HEK293 (cell line): Measurements from ENCODE around the gene JUND.

Experiments
- ELK4 ChIP-seq: IDR thresholded peaks from 2 replicates; pipeline ENCODE4 v1.6.1; 2011; ENCODE audit warnings: mild to moderate bottlenecking, low read depth, low read length, borderline replicate concordance
- HIC1 ChIP-seq: fragments of 450-650 bp; formaldehyde crosslinking; IDR thresholded peaks from 2 replicates; pipeline ENCODE4 v1.5.1; 2016; ENCODE audit warnings: missing biosample characterization, missing genetic modification characterization
- HOXC10 ChIP-seq: sonication (generic); formaldehyde crosslinking; IDR thresholded peaks from 2 replicates; pipeline ENCODE4 v1.8.1; 2023; ENCODE audit warnings: mild to moderate bottlenecking, missing genetic modification reagents
- PATZ1 ChIP-seq: fragments of 450-650 bp; formaldehyde crosslinking; IDR thresholded peaks from 2 replicates; pipeline ENCODE4 v1.5.1; 2016; ENCODE audit warnings: missing biosample characterization, missing genetic modification characterization
- TCF7L2 ChIP-seq: IDR thresholded peaks from 2 replicates; pipeline ENCODE4 v1.6.1; 2011; ENCODE audit warnings: low read depth, mild to moderate bottlenecking, inconsistent platforms, low read length, moderate library complexity, borderline replicate concordance
- TSHZ1 ChIP-seq: fragments of 450-650 bp; formaldehyde crosslinking; IDR thresholded peaks from 2 replicates; pipeline ENCODE4 v1.5.1; 2016; ENCODE audit warnings: missing biosample characterization, missing genetic modification characterization, borderline replicate concordance
- ZBTB11 ChIP-seq: fragments of 450-650 bp; formaldehyde crosslinking; conservative IDR thresholded peaks from 2 replicates; pipeline ENCODE4 v1.5.1; 2016; ENCODE audit warnings: low read depth, missing biosample characterization, missing genetic modification characterization
- ZBTB21 ChIP-seq: fragments of 450-650 bp; formaldehyde crosslinking; IDR thresholded peaks from 2 replicates; pipeline ENCODE4 v1.5.1; 2017; ENCODE audit warnings: missing biosample characterization, missing genetic modification characterization
- ZFHX2 ChIP-seq: fragments of 450-650 bp; formaldehyde crosslinking; conservative IDR thresholded peaks from 2 replicates; pipeline ENCODE4 v1.5.1; 2016; ENCODE audit warnings: missing biosample characterization, missing genetic modification characterization
- ZNF2 ChIP-seq: fragments of 450-650 bp; formaldehyde crosslinking; IDR thresholded peaks from 2 replicates; pipeline ENCODE4 v1.5.1; 2016; ENCODE audit warnings: missing biosample characterization, missing genetic modification characterization
- ZNF202 ChIP-seq: fragments of 450-650 bp; formaldehyde crosslinking; IDR thresholded peaks from 2 replicates; pipeline ENCODE4 v1.5.1; 2016; ENCODE audit warnings: missing biosample characterization, missing genetic modification characterization, borderline replicate concordance
- ZNF221 ChIP-seq: fragments of 450-650 bp; formaldehyde crosslinking; IDR thresholded peaks from 2 replicates; pipeline ENCODE4 v1.5.1; 2017; ENCODE audit warnings: missing biosample characterization, missing genetic modification characterization, borderline replicate concordance
- ZNF24 ChIP-seq: fragments of 450-650 bp; formaldehyde crosslinking; IDR thresholded peaks from 2 replicates; pipeline ENCODE4 v1.5.1; 2016; ENCODE audit warnings: missing biosample characterization, missing genetic modification characterization
- ZNF26 ChIP-seq: fragments of 450-650 bp; formaldehyde crosslinking; IDR thresholded peaks from 2 replicates; pipeline ENCODE4 v1.5.1; 2016; ENCODE audit warnings: missing biosample characterization, missing genetic modification characterization
- ZNF324 ChIP-seq: fragments of 450-650 bp; formaldehyde crosslinking; IDR thresholded peaks from 2 replicates; pipeline ENCODE4 v1.5.1; 2016; ENCODE audit warnings: missing biosample characterization, missing genetic modification characterization
- ZNF350 ChIP-seq: fragments of 450-650 bp; formaldehyde crosslinking; IDR thresholded peaks from 2 replicates; pipeline ENCODE4 v1.5.0; 2017; ENCODE audit warnings: missing biosample characterization, mild to moderate bottlenecking, missing genetic modification characterization
- ZNF394 ChIP-seq: fragments of 450-650 bp; formaldehyde crosslinking; IDR thresholded peaks from 2 replicates; pipeline ENCODE4 v1.5.1; 2016; ENCODE audit warnings: missing biosample characterization, missing genetic modification characterization, mild to moderate bottlenecking, moderate library complexity, borderline replicate concordance
- ZNF423 ChIP-seq: fragments of 450-650 bp; formaldehyde crosslinking; IDR thresholded peaks from 2 replicates; pipeline ENCODE4 v1.5.1; 2016; ENCODE audit warnings: missing biosample characterization, missing genetic modification characterization
- ZNF514 ChIP-seq: fragments of 450-650 bp; formaldehyde crosslinking; IDR thresholded peaks from 2 replicates; pipeline ENCODE4 v1.5.1; 2016; ENCODE audit warnings: missing biosample characterization, missing genetic modification characterization
- ZNF560 ChIP-seq: fragments of 450-650 bp; formaldehyde crosslinking; IDR thresholded peaks from 2 replicates; pipeline ENCODE4 v1.5.1; 2017; ENCODE audit warnings: missing biosample characterization, missing genetic modification characterization, borderline replicate concordance
- ZNF629 ChIP-seq: fragments of 450-650 bp; formaldehyde crosslinking; IDR thresholded peaks from 2 replicates; pipeline ENCODE4 v1.5.1; 2017; ENCODE audit warnings: missing biosample characterization, missing genetic modification characterization
- ZNF654 ChIP-seq: fragments of 450-650 bp; formaldehyde crosslinking; IDR thresholded peaks from 2 replicates; pipeline ENCODE4 v1.5.1; 2016; ENCODE audit warnings: low read depth, missing biosample characterization, missing genetic modification characterization
- ZNF670 ChIP-seq: fragments of 450-650 bp; formaldehyde crosslinking; IDR thresholded peaks from 2 replicates; pipeline ENCODE4 v1.5.1; 2016; ENCODE audit warnings: missing biosample characterization, missing genetic modification characterization, low read depth
- ZNF76 ChIP-seq: fragments of 450-650 bp; formaldehyde crosslinking; IDR thresholded peaks from 2 replicates; pipeline ENCODE4; 2016; ENCODE audit warnings: low read depth, missing biosample characterization, missing genetic modification characterization, borderline replicate concordance
- ZNF785 ChIP-seq: fragments of 450-650 bp; formaldehyde crosslinking; IDR thresholded peaks from 2 replicates; pipeline ENCODE4 v1.5.1; 2016; ENCODE audit warnings: missing biosample characterization, missing genetic modification characterization

Gene JUND

GRCh38 chr19:18280247-18281081 is 958 bp downstream of the JUND start (continued):
- no peak for TF ChIP-seq ZNF394
- TF ChIP-seq ZNF670 (tag by site-specific recombination), result no peak
- no peak for TF ChIP-seq ZNF629 (tag by site-specific recombination)
- no peak for TF ChIP-seq ZNF202 (tag by site-specific recombination)
- TF ChIP-seq ZBTB11 (tag by site-specific recombination), result no peak
- no peak for TF ChIP-seq ZFHX2 (tag by site-specific recombination)
- 0 out of 2 replicates have a peak, but pooled peaks have one; percentile 61 for TF ChIP-seq HOXC10 (CRISPR knock-in tag)
- no peak for TF ChIP-seq ZNF350 (tag by site-specific recombination)
- TF ChIP-seq ZNF654 (tag by site-specific recombination), result no peak
- no peak for TF ChIP-seq ZBTB21 (tag by site-specific recombination)
- no peak for TF ChIP-seq ZNF26
- peak; percentile 89 for TF ChIP-seq ZNF423
- TF ChIP-seq ZNF324 (tag by site-specific recombination), result no peak
- no peak for TF ChIP-seq TSHZ1 (tag by site-specific recombination)
- no peak for TF ChIP-seq ZNF514 (tag by site-specific recombination)
- no peak for TF ChIP-seq ZNF560
- peak; percentile 97 for TF ChIP-seq HIC1 (tag by site-specific recombination)
- TF ChIP-seq ZNF2 (tag by site-specific recombination), result no peak; the same call in 1 of the 2 replicates
- no peak for TF ChIP-seq ZNF24 (tag by site-specific recombination)
- TF ChIP-seq ZNF785 (tag by site-specific recombination), result no peak
- TF ChIP-seq ZNF221 (tag by site-specific recombination), result no peak
- peak; percentile 96 for TF ChIP-seq PATZ1 (tag by site-specific recombination)
- no peak for TF ChIP-seq ELK4
- TF ChIP-seq ZNF76 (tag by site-specific recombination), result no peak
- TF ChIP-seq TCF7L2, result no peak
